Liver (tissue), 9 donors: ENCODE measurements around the gene KLC3. TPM values are rescaled to one million over a fixed set of nuclear protein-coding genes. Genes with fewer than 3 reads are reported as not detected.

Experiments used
- DNase-seq: peaks from one replicate; pipeline ENCODE4 v3.0.0-alpha.2; 2017; ENCODE audit warnings: low spot score
- H3K27ac ChIP-seq, 2 donors: one replicate each; pipeline ENCODE4 v1.7.0; 2013; ENCODE audit warnings: inconsistent platforms in 2 of 2, low read length in 2 of 2, control low read depth in 1 of 2, low read depth in 1 of 2, mild to moderate bottlenecking in 1 of 2
- H3K27me3 ChIP-seq, 4 donors: one replicate each; pipeline versions ENCODE4 v1.6.1 to v1.7.0; 2013; ENCODE audit warnings: low read length in 3 of 4, inconsistent platforms in 1 of 4, mild to moderate bottlenecking in 1 of 4, moderate library complexity in 1 of 4; ENCODE audit not compliant: control insufficient read depth in 4 of 4, insufficient read depth in 4 of 4
- H3K36me3 ChIP-seq, 4 donors: one replicate each; pipeline versions ENCODE4 v1.6.1 to v1.7.0; 2013; ENCODE audit warnings: low read length in 3 of 4, mild to moderate bottlenecking in 3 of 4, low read depth in 1 of 4, moderate library complexity in 1 of 4; ENCODE audit not compliant: control insufficient read depth in 4 of 4, insufficient read depth in 3 of 4
- H3K4me1 ChIP-seq, 4 donors: one replicate each; pipeline versions ENCODE4 v1.6.1 to v1.7.0; 2013; ENCODE audit warnings: low read length in 3 of 4, mild to moderate bottlenecking in 3 of 4, moderate library complexity in 1 of 4; ENCODE audit not compliant: control insufficient read depth in 4 of 4, insufficient read depth in 4 of 4
- H3K4me3 ChIP-seq, 3 donors: one replicate each; pipeline versions ENCODE4 v1.6.1 to v1.7.0; 2013; ENCODE audit warnings: low read length in 3 of 3, control low read depth in 1 of 3, low read depth in 1 of 3, mild to moderate bottlenecking in 1 of 3
- H3K9ac ChIP-seq, 2 donors: one replicate each; pipeline ENCODE4 v1.7.0; 2013; ENCODE audit warnings: low read length in 2 of 2, mild to moderate bottlenecking in 2 of 2, moderate library complexity in 2 of 2, control low read depth in 1 of 2, low read depth in 1 of 2
- H3K9me3 ChIP-seq, 4 donors: one replicate each; pipeline versions ENCODE4 v1.6.1 to v1.7.0; 2013; ENCODE audit warnings: low read length in 3 of 4; ENCODE audit not compliant: control insufficient read depth in 4 of 4
- ATF3 ChIP-seq: IDR thresholded peaks from 2 replicates; pipeline ENCODE4 v1.6.1; 2016; ENCODE audit warnings: antibody characterized with exemption
- CTCF ChIP-seq: fragments of 150-350 bp; IDR thresholded peaks from 2 replicates; pipeline ENCODE4 v1.5.1; 2017; ENCODE audit warnings: improper control_type of control experiment, low read depth, low read length; ENCODE audit not compliant: missing input control
- EGR1 ChIP-seq, 2 donors: IDR thresholded peaks; 2 replicates each; pipeline ENCODE4 v1.6.1; 2016 to 2018; ENCODE audit warnings: antibody characterized with exemption in 2 of 2, low read depth in 2 of 2
- FOXA1 ChIP-seq: IDR thresholded peaks from 2 replicates; pipeline ENCODE4 v1.6.1; 2016; ENCODE audit warnings: antibody characterized with exemption
- FOXA2 ChIP-seq: IDR thresholded peaks from 2 replicates; pipeline ENCODE4 v1.6.1; 2016; ENCODE audit warnings: antibody characterized with exemption
- GABPA ChIP-seq, 2 donors: IDR thresholded peaks in 1 of 2; conservative IDR thresholded peaks in 1 of 2; 2 replicates each; pipeline ENCODE4 v1.6.1; 2016; ENCODE audit warnings: antibody characterized with exemption in 2 of 2, mild to moderate bottlenecking in 1 of 2, moderate library complexity in 1 of 2
- HNF4A ChIP-seq, 2 donors: conservative IDR thresholded peaks; 2 replicates each; pipeline ENCODE4 v1.6.1; 2016; ENCODE audit warnings: antibody characterized with exemption in 2 of 2, mild to moderate bottlenecking in 2 of 2
- HNF4G ChIP-seq: IDR thresholded peaks from 2 replicates; pipeline ENCODE4 v1.6.1; 2016; ENCODE audit warnings: antibody characterized with exemption
- JUND ChIP-seq, 2 donors: IDR thresholded peaks; 2 replicates each; pipeline ENCODE4 v1.6.1; 2016; ENCODE audit warnings: antibody characterized with exemption in 2 of 2
- NR2F2 ChIP-seq: IDR thresholded peaks from 2 replicates; pipeline ENCODE4 v1.6.1; 2016; ENCODE audit warnings: antibody characterized with exemption
- RAD21 ChIP-seq, 2 donors: IDR thresholded peaks; 2 replicates each; pipeline ENCODE4 v1.6.1; 2016; ENCODE audit warnings: antibody characterized with exemption in 2 of 2, mild to moderate bottlenecking in 2 of 2
- RXRA ChIP-seq, 2 donors: IDR thresholded peaks; 2 replicates each; pipeline ENCODE4 v1.6.1; 2017 to 2018; ENCODE audit warnings: antibody characterized with exemption in 2 of 2, mild to moderate bottlenecking in 1 of 2
- SP1 ChIP-seq: IDR thresholded peaks from 2 replicates; pipeline ENCODE4 v1.6.1; 2018; ENCODE audit warnings: antibody characterized with exemption, mild to moderate bottlenecking
- TAF1 ChIP-seq: conservative IDR thresholded peaks from 2 replicates; pipeline ENCODE4 v1.6.1; 2016; ENCODE audit warnings: antibody characterized with exemption, mild to moderate bottlenecking
- YY1 ChIP-seq: IDR thresholded peaks from 2 replicates; pipeline ENCODE4 v1.6.1; 2016; ENCODE audit warnings: antibody characterized with exemption, mild to moderate bottlenecking
- ZBTB33 ChIP-seq: IDR thresholded peaks from 2 replicates; pipeline ENCODE4 v1.6.1; 2016; ENCODE audit warnings: antibody characterized with exemption
- WGBS: extraction: QIAGEN DNeasy Blood & Tissue Kit; methylation state at CpG from one replicate; pipeline ENCODE4 v1.1.7; 2013; 5-methylcytosine and 5-hydroxymethylcytosine counted together
- polyA plus RNA-seq, 2 donors: library from polyadenylated mRNA; stranded (reverse) in 1 of 2; unstranded in 1 of 2; fragments of 200-250 nt in 1 of 2; fragments of >200 nt in 1 of 2; fragmentation: Nextera tagmentation in 1 of 2; extraction: Ambion mirVana in 1 of 2; gene quantifications; one replicate each; pipeline versions ENCODE4 v1.2.1 to v1.2.3, GENCODE V29; 2013 to 2015
- total RNA-seq, 2 donors: library from RNA; depleted of rRNA; stranded (reverse); fragments of >200 nt; gene quantifications; one replicate each; pipeline ENCODE4 v1.2.3, GENCODE V29; 2014
- donor health status: healthy.
- donor health status: healthy.
- donor health status: healthy.
- donor health status: healthy.
- donor health status: healthy.

Gene KLC3
- total and polyA plus RNA-seq, 4 donors: 0.08 to 1.3 (median 0.08) TPM; not detected in 1

- Histone ChIP-seq H3K27me3 (no peaks in the 10 kb centered on the region), H3K9me3 (no peaks in the 10 kb centered on the region), H3K4me1 (peaks cover 2 to 7% (median 5%) of the 10 kb centered on the region in 4 donors), H3K27ac (no peak overlapping the region), H3K36me3 (no peaks in the 10 kb centered on the region), H3K4me3 (no peak overlapping the region), H3K9ac (no peak overlapping the region)
- 59% methylated on average over 15 of the region's 15 CpGs for WGBS
- TF ChIP-seq NR2F2: no peak
- no peak for TF ChIP-seq YY1
- no peak for TF ChIP-seq FOXA1
- no peak for TF ChIP-seq JUND (IDR thresholded peaks at IDR 0.05)
- TF ChIP-seq HNF4A (conservative IDR thresholded peaks at IDR 0.05): no peak
- no peak for TF ChIP-seq RXRA (IDR thresholded peaks at IDR 0.05)
- TF ChIP-seq HNF4G: no peak
- TF ChIP-seq SP1: no peak
- TF ChIP-seq ZBTB33: no peak
- TF ChIP-seq RAD21 (IDR thresholded peaks at IDR 0.05): no peak
- no peak for TF ChIP-seq FOXA2
- TF ChIP-seq TAF1: no peak
- no peak for TF ChIP-seq CTCF
- no peak for TF ChIP-seq GABPA (IDR thresholded peaks at IDR 0.05 in 1 of 2, conservative IDR thresholded peaks at IDR 0.05 in 1 of 2)
- TF ChIP-seq ATF3: no peak
- DNase-seq: no peak
Observed at GRCh38 chr19:45344621-45345505, 4.3 kb downstream of the KLC3 start.

GRCh38 chr19:45345506-45345860 is 4.9 kb downstream of the KLC3 start:
- TF ChIP-seq YY1: no peak
- TF ChIP-seq TAF1: no peak
- TF ChIP-seq HNF4G: no peak
- TF ChIP-seq HNF4A (conservative IDR thresholded peaks at IDR 0.05): no peak
- no peak for TF ChIP-seq EGR1 (IDR thresholded peaks at IDR 0.05; ENCODE audit: low read depth in 2 of 2)
- no peak for TF ChIP-seq NR2F2
- no peak for TF ChIP-seq ATF3
- WGBS: 85% methylated on average over 15 of the region's 15 CpGs
- Histone ChIP-seq H3K27ac (no peak overlapping the region), H3K9me3 (no peaks in the 10 kb centered on the region), H3K9ac (no peak overlapping the region), H3K27me3 (no peaks in the 10 kb centered on the region), H3K4me1 (peaks cover 1 to 5% (median 2%) of the 10 kb centered on the region in 4 donors), H3K4me3 (no peak overlapping the region), H3K36me3 (no peaks in the 10 kb centered on the region)
- DNase-seq: no peak
